GM21515 (cell line): ENCODE measurements around the gene ATP11A.
A peak's percentile ranks its signal among the peaks of the same experiment; 100 is the strongest.

ENCODE experiments used
- ATAC-seq: cut with Tn5 transposase; IDR thresholded peaks from one replicate; pipeline ENCODE4 v1.9.1; 2021; ENCODE audit not compliant: unreplicated experiment

ATP11A gene

DNA sequence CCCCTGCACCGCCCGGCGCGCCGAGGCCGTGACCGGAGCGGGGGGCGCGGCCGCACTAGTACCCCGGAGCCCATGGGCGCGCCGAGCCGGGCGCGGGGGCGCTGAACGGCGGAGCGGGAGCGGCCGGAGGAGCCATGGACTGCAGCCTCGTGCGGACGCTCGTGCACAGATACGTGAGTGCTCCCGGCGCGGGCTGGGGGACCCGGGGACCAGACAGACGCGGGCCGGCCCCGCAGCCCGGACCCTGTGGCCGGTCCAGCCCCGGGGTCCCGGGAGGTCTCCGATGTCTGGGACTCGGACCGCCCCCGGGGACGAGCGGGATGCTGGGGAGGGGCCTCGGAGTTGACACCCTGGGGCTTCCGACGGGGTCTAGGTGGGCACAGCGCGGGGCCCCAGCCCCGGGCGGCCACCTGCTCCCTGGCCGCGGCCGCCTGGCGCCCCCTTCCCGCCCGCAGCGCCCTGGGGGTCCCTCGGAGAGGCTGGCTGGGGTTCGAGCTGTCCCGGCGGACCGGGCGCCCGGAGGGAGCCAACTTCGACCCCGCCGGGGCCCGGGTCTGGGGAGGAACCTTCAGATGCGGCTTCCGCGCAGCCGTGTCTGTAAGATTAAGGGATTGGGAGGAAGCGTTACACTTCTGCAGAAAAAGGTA lies 568 bp downstream of the ATP11A start:
- peak; percentile 24 for ATAC-seq

DNA sequence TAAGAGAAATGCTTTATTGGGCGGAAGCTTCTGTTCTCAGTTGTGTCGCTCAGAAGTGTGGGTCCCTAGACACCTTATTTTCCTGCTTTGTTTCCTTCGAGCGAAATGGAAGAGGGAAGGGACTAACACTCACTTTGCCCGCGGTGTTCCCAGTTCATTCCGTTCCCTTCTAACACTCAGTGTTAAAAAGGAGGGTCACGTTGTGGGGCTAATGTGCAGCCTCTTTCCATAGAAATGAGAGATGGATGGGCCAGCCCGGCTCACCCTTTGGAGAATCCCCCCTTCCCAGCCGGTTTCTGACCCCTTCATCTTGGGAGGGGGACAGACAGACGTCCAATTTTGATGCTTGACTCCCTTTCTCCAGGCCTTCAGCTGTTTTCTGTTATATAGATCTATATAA lies 2.3 kb downstream of the ATP11A start:
- ATAC-seq, result no peak

DNA sequence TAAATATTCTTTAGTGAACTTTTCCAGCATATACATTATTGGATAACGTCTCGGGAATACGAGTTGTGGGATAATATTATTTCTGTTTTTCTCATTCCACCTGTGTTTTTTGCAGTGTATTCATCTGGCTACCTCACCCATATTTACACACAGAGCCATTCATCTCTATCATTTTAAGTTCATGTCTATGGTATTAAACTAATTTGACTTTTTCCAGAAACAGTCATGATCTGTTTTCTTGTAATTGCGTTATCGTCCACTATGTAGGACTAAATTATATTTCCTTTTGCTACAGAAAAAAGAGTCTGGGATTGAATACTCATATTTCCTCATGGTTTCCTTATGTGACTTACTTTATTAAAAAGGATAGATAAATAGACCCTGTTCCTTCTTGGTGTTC lies 2.7 kb downstream of the ATP11A start:
- ATAC-seq, result no peak

DNA sequence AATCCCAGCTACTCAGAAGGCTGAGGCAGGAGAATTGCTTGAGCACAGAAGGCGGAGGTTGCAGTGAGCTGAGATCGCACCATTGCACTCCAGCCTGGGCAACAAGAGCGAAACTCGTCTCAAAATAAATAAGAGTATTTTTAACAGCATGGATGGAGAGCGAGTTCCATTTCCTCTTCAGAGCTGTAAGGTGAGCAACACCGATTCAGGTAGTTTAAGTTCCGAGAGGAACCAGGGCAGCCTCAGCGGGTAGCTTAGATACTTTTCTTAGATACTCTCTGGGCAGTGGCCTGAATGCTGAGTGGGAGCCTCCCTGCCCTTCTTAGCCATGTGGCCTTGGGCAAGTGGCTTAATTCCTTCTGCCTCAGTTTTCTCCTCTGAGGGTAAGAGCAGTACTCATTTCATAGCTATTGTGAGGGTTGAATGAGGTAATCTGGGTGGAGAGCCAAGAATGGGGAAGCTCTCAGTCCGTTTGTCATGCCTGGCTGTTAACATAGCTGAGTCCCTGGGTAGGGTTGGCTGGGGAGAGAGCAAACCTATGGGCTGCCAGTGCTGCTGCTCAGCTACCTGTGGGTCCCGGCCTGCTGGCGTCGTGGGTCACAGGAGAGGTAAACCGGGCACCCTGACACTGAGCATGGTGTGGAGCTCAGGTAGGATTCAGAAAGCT lies 4.1 kb downstream of the ATP11A start:
- ATAC-seq, result no peak

DNA sequence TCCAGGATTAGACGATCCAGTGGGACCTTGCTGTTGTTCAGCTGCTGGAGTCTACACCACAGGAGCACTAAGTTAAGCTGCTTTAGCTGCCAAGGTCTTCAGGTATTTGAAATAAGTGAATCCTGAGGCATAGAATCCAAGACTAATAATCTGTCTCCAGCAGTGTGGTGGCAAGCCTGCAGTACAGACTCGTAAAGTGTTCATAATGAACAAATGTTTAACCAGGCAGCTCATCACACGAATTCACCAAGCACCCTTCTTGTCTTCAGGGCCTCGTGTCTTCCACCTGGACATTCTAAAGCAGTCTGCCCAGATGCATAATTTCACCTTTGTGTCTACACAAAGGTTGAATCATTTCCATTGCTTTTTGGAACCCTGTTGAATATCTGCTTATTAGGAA lies 5.3 kb downstream of the ATP11A start:
- ATAC-seq, result no peak

DNA sequence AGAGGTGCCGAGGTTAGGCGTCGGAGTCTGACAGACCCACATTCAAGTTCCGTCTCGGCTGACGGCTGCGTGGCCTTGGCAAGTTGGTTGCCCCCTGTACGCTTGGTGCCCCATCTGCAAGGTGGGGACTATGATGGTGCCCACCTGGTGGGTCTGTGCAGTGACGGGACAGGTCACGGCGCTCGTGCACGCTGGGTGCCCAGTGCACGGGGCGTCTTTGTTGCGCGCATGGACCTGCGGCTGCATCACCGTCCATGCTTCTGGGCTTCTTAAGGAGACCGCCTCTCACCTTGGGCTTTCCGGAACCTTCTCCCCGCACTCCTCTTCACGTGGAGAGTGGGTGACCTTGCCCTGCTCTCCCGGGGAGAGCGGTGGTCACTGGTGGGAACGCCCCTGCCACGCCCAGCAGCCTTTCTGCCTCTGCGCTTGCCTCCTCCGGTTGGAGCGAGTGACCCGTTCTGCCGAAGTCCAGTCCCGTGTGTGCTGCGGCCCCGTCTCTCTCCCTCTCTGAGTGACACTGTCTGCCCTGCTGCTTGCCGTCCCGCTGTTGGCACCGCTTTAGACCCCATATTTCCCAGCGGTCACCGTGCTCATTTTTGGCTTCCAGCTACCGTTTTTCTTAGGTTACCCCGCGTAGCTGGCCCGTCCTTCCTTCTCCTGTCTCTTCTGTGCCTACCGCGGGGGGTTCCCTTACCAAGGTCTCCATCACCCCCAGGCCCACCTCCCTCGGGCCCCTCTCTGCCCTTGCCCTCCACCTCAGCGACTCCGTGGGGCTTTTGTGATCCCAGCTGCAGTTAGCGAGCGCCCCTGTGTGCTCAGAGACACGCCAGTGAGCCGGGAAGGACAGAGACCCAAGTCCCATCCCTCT lies 6.4 kb downstream of the ATP11A start:
- no peak for ATAC-seq

DNA sequence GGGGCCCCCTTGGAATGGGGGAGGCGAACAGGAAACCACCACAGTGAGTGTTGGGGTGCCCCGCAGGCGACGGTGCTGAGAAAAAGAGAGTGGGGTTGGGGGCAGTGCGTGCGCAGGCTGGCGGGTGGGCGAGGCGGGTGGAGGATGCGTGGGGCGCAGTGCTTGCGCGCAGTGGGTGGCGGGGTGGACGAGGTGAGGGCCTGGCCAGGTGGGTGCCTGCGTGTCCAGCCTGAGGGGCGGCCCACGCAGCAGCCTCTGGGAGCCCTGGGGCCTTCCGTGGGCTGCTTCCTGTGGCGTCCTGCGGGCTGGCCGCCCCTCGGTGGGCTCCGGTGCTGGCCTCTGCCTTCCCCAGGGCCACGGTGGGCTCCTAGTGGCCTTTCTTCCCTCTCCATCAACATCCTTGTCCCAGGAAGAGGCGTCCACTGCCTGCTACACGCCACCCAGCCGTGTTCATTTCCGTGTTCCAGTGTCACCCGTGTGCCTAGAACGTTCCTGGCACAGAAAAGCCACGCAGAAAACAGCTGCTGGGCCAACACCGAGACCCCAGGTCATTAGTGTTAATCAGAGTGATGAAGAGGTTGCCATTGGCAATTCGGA lies 7.1 kb downstream of the ATP11A start:
- no peak for ATAC-seq

DNA sequence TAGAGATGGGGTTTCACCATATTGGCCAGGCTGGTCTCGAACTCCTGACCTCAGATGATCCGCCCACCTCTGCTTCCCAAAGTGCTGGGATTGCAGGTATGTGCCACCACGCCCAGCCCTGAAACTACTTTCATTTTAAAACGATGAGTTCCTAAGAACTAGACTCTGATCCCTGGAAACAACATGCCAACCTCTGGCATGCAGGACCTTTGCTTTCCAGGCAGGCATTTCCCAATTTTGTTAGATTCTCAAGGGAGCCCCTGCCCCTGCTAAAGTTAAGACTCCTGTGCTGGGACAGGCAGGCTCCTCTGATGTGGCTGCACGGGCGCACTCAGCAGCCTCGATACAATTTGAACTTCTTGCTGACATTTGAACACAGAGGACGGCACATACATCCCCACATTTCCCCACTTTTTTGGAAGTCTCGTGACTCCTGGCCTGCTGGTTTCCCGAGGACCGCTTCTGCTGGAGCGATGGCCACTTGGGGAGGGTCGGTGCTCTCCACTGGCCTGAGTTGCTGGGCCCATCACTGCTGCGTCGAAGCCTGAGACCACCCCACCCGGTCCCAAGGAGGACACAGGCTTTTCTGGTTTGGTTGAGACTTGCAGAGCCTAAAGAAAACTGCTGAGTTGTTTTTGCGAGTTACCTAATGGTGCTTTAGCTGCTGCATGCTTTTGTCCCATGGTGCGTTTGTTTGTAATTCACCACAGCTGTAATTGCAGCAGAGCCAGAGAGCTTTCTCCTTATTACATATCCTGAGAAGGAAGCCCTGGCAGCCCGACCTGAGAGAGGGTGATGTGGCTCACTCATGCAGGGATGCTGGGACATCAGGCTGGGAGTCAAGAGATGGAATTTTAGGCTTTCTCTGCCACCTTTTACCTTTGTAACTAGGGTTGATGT lies 8.2 kb downstream of the ATP11A start:
- no peak for ATAC-seq

DNA sequence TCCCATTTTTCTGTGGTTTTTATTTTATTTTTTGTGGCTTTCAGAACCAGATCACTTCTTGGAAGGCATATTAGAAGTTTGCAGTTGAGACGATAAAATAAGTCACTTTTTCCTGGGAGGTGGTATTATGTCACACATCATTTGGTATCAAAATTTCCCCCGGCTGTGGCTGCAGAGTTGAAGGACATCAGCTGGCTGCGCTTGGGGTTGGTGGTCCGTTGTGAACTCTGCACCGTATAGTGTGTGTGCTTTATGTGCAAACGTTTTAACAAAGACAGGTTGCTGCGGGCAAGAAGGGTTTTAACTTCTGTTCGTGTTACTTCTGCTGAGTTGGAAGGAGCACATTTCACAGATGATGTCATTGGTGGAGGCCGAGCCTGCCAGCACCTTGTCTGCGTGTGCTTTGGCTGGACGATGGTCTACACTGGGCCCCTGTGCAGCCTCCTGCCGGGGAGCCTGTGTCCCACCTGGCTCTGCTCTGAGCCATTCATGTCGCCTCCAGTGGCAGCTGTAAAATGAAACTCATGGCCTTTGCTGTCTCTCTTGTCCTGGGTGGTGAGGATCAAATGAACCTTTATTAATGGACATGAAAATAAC lies 9.6 kb downstream of the ATP11A start:
- ATAC-seq, result no peak

DNA sequence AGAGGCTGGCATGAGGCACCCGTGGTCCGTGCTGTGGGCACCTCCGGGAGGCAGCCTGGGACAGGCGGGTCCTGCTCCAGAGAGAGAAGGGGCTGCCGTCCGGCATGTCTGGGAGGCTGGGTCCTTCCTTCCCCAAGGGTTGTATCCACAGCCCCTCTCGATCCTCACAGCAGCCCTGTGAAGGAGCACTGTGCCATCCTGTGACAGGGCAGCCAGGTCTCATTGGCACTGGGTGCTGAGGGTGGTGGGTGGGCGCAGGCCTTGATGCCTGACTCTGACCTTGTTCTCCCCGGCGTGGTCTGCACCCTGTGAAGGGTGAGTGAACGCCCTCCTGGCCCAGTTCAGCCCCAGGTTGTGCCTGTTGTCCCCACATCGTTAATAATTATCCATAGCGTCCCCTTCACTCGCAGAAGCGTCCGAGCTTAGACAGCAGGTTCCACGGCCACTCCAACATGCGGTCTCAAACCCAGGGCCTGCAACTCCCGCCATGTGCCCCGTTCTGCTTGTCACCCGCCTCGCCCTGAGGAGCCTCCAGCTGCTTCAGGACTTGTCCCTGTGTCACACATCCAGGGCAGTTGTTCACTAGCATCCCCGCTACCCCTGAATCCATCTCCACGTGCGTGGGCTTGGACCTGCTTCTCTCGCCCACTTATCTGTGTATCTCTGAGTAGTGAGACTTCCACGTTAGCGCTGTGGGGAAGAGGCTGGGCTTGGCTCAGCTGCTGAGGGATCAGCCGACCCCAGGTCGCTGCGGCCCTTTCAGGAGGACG lies 10.6 kb downstream of the ATP11A start:
- ATAC-seq, result no peak

DNA sequence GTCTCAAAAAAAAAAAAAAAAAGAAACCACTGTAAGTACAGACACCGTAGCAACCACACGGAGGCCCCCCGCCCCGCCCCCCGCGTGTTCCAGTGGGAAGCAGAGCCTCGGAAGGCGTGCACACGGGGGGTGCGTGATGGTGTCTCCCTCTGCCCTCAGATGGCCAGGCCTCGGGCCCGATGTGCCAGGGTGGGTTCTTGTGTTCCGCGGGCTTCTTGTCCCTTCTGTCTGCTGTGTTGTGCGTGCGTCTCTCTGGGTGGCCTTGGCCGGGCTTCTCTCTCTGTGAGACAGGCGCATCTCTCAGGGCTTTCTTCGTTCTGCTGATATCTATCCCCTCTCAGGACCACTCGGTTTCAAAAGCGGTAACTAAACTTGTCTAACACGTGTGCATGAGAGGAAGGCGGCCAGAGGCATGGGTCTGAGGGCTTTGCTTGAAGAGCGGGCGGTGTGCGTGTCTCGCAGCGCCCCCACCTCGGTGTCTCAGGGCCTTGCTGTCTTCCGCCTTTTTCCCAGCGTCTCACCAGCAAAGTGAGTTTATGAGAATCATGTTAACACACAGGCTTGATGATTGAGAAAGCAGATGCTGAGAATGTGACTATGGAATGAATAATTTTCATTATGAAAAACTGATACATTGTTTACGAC lies 12.6 kb downstream of the ATP11A start:
- ATAC-seq, result no peak

DNA sequence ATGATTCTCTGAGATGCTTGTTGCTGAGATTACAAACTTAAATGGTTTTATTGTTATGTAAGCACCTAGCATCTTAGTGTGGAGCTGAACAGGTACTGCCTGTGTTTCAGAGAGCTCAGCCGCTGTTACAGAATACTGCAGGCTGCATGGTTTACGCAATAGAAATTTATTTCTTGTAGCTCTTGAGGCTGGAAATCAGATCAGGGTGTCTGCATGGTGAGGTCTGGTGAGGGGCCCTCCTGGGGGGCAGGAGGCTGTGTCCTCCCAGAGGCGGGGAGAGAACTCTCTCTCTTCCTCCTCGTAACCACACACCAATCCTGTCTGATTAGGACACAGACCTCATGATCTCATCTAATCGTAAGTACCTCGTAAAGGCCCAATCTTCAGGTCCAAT lies 13.1 kb downstream of the ATP11A start:
- ATAC-seq, result no peak

DNA sequence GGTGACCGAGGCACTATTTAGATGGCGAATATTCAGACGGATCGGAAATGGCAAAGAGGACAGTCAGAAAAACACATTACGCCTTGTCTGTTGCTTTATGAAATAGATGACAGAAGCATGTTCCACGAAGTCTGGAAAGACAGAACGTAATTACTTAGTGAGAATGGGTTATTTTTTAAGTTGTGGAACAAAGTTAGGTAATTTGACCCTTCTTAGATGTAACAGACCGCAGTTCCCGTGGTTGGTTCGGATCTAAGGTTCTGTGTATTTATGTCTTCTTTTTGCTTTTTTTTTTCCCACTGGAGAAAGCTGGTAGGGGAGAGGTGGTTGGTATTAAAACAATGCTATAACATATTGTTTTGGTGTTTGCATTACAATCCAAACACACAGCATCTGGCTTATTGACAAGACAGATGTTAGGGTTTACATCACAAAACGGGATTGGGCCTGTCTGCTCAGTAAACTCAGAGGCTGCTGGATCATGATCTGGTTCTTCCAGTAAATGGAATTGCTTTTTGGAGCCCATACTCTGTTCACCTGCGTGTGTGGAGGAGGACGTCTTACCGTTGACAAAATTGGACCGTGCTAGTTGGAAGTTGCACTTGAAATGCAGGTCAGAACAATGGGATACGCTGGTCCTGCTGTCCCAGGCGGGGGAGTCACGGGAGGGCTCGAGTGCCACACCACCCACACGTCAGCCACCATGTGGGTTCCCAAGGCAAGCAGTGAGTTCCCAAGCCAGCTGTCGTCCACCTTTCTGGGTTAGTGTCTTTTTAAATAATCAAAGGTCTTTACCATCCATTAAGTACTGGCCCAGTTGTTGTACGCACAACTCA lies 13.8 kb downstream of the ATP11A start:
- ATAC-seq, result no peak

DNA sequence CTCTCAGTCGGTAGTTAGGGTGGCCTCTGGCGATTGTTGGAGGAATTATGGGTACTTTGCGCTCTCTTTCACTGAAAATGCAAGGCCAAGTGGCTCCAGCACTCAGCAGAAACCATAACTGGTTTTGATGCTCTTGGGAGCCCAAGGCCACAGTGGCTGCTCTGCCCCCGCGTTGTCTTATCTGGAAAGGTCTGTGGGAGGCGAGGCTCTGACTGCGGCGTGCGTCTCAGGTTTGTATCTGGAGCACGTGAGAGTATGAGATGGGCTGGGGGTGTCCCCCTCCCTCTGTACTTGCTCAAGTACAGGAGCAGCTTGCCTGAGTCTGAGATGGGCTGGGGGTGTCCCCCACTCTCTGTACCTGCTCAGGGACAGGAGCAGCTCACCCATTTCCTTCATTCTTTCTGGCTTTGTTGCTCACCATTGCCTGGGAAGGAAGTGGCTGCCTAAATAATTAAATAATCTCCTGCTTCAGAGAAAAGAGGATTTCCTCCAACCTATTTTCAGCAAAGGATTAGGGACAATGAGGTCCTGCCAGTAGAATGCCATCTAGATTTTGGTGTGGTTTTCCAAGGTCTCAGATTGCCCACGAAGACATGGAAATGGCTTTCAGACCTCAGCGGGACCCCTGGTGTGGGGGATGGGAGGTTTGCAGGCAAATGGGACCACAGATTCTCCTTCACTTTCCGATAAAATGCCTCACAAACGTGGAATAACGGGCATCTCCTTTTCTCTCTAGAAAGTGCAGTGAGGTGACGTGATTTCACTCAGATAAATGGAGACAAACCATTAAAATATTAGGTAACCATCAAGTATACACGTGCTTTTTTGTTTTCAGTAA lies 14.7 kb downstream of the ATP11A start:
- no peak for ATAC-seq

DNA sequence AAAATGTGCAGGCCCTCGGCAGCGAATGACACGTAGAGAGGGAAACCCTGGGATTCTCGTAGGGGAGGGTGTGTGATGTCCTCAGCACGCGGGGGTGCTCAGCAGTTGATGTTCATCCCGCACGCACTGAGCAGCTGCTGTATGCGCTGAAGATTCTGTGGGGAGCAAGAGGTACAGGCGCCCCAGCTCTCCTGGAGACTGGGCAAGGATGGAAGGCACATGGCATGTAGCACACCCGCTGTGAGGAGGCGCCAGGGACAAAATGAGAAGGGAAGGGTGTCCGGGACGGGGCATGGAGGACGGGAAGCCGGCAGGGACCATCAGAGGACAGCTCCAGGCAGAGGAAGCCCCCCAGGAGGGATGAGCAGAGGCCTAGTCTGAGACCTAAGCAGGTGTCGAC lies 15.4 kb downstream of the ATP11A start:
- ATAC-seq, result no peak

DNA sequence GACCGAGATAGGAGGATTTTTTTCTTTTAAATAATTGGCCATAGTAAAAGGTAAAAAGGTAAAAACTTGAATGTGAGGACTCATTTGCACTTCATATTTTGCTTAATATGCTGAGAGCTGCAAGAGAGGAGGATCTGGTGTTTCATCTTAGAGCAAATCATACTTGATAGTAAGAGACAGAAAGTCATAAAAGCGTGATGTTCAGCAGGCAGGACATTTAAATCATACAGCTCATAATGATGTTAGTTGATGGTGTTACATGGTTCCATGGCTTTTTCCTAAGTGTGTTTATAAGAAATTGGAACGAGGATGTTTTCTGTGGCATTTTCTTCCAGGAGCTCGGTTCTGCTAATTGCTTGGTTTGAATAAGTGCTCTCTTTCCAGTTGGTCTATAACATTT lies 16.3 kb downstream of the ATP11A start:
- no peak for ATAC-seq

DNA sequence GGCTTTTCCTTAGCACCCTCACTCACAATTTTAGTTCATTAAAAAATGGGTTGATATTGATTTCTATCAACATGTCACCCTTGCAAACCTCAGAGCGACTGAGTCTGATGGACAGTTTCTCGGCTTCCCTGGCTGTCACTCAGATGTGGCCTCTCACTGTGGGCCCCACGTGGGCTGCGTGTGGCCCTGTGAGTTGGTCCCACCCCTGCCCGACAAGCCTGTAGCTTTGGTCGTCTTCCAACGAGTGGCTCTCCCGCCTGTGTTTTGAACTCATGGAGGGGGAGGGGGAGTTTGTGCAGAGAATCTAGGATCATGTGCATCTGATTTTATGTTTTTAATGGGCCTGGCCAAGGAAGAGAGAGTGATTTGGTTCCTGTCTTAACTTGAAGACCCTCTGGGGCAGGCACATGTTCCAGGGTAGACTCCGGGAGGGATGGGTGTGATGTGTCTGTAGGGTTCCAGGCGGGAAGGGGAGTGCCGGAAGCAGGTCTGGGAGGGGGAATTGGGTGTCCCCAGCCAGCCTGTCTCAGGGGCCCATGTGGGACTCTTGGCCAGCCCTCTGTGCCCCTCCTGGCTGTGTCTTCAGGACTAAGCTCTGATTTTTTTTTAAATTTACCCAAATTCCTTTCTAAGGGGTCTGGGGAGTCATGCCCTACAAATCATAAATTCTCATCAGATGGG lies 18.9 kb downstream of the ATP11A start:
- no peak for ATAC-seq
